Measurements from ENCODE around the gene BACH2.

GRCh38 chr6:90253631-90254030 is 43.0 kb downstream of the BACH2 start:
- TF ChIP-seq GATA2 (CRISPR knock-in tag; IDR thresholded peaks at IDR 0.05) (no peak), ZFP30 (CRISPR knock-in tag; IDR thresholded peaks at IDR 0.05; ENCODE audit: borderline replicate concordance) (no peak), SMARCA5 (IDR thresholded peaks at IDR 0.05) (no peak), NR2C2 (CRISPR knock-in tag; IDR thresholded peaks at IDR 0.05) (no peak), NR2C2 (tag; IDR thresholded peaks at IDR 0.05) (no peak), ZNF561 (CRISPR knock-in tag; conservative IDR thresholded peaks at IDR 0.05) (no peak), MAFK (IDR thresholded peaks at IDR 0.05; ENCODE audit: low read length) (no peak), DEAF1 (CRISPR knock-in tag; IDR thresholded peaks at IDR 0.05) (no peak), POLR2A (conservative IDR thresholded peaks at IDR 0.05) (no peak), LARP7 (IDR thresholded peaks at IDR 0.05) (no peak), TEAD4 (IDR thresholded peaks at IDR 0.05; ENCODE audit: low read length) (no peak), TEAD4 (CRISPR knock-in tag; IDR thresholded peaks at IDR 0.05; ENCODE audit: borderline replicate concordance) (no peak), ZBTB34 (CRISPR knock-in tag; IDR thresholded peaks at IDR 0.05) (no peak), CTCF (IDR thresholded peaks at IDR 0.05 in 2 of 3, conservative IDR thresholded peaks at IDR 0.05 in 1 of 3; ENCODE audit: insufficient read depth in 2 of 3, low read depth in 1 of 3, low read length in 3 of 3) (no peak), ZZZ3 (IDR thresholded peaks at IDR 0.05) (no peak), CEBPB (tag; IDR thresholded peaks at IDR 0.05) (no peak)

All from K562 (cell line).